CD14-positive monocyte (primary cell): ENCODE results near the gene VPS35L. TPM values are rescaled to one million over a fixed set of nuclear protein-coding genes. Genes with fewer than 3 reads are reported as not detected.
"Not testable (repeated sequence)": the region's sequence is repeated elsewhere in the genome, so short reads cannot be mapped to it uniquely, and the experiment has no call there.

Experiments
- DNase-seq, 3 donors: peaks; one replicate each; pipeline ENCODE4 v3.0.0-alpha.2; 2011 to 2022
- H2AFZ ChIP-seq: 2 replicates; pipeline ENCODE4 v1.6.0; 2012; ENCODE audit warnings: mild to moderate bottlenecking, low read depth, low read length, inconsistent platforms; ENCODE audit not compliant: insufficient read depth, poor library complexity, severe bottlenecking
- H3K27ac ChIP-seq, 2 donors: 1 replicate in 1 of 2; 2 replicates in 1 of 2; pipeline ENCODE4 v1.5.1; 2012 to 2013; ENCODE audit warnings: low read length in 2 of 2, control low read depth in 1 of 2, inconsistent platforms in 1 of 2, low read depth in 1 of 2, mild to moderate bottlenecking in 1 of 2
- H3K27me3 ChIP-seq, 2 donors: one replicate each; pipeline versions ENCODE4 v1.6.0 to v1.6.1; 2011 to 2013; ENCODE audit warnings: low read length in 2 of 2; ENCODE audit not compliant: control insufficient read depth in 2 of 2, insufficient read depth in 2 of 2
- H3K36me3 ChIP-seq, 2 donors: replicated peaks in 1 of 2; 1 replicate in 1 of 2; 2 replicates in 1 of 2; pipeline versions ENCODE4 v1.5.1 to v1.6.1; 2012 to 2013; ENCODE audit warnings: low read length in 2 of 2, control low read depth in 1 of 2, inconsistent platforms in 1 of 2, mild to moderate bottlenecking in 1 of 2; ENCODE audit not compliant: insufficient read depth in 2 of 2, control insufficient read depth in 1 of 2
- H3K4me1 ChIP-seq, 2 donors: 1 replicate in 1 of 2; 2 replicates in 1 of 2; pipeline versions ENCODE4 v1.5.1 to v1.6.1; 2012 to 2013; ENCODE audit warnings: low read length in 2 of 2, control low read depth in 1 of 2, inconsistent platforms in 1 of 2, mild to moderate bottlenecking in 1 of 2, moderate library complexity in 1 of 2; ENCODE audit not compliant: insufficient read depth in 2 of 2, control insufficient read depth in 1 of 2
- H3K4me2 ChIP-seq: replicated peaks from 2 replicates; pipeline ENCODE3; 2012; ENCODE audit warnings: low read length, moderate library complexity, mild to moderate bottlenecking; ENCODE audit not compliant: poor library complexity, severe bottlenecking; ENCODE audit errors: extremely low read depth
- H3K4me3 ChIP-seq, 3 experiments: fragments of 200-600 bp in 1 of 3; sonication (generic) in 1 of 3; replicated peaks in 1 of 3; 1 replicate in 2 of 3; 2 replicates in 1 of 3; pipeline ENCODE4 v1.5.1; 2011 to 2013; ENCODE audit warnings: low read length in 3 of 3, mild to moderate bottlenecking in 3 of 3, control low read depth in 2 of 3, low read depth in 2 of 3, inconsistent platforms in 1 of 3, moderate library complexity in 1 of 3
- H3K79me2 ChIP-seq: 2 replicates; pipeline ENCODE4 v1.6.0; 2012; ENCODE audit warnings: mild to moderate bottlenecking, control low read depth, inconsistent platforms, low read length, moderate library complexity; ENCODE audit not compliant: insufficient read depth
- H3K9ac ChIP-seq: 2 replicates; pipeline ENCODE4 v1.6.0; 2017; ENCODE audit warnings: low read length, mild to moderate bottlenecking; ENCODE audit not compliant: insufficient read depth, poor library complexity, severe bottlenecking
- H3K9me3 ChIP-seq, 2 donors: replicated peaks in 1 of 2; 1 replicate in 1 of 2; 2 replicates in 1 of 2; pipeline versions ENCODE4 v1.5.1 to v1.6.1; 2012 to 2013; ENCODE audit warnings: low read length in 2 of 2, control low read depth in 1 of 2; ENCODE audit not compliant: control insufficient read depth in 1 of 2, insufficient read depth in 1 of 2
- H4K20me1 ChIP-seq: 2 replicates; pipeline ENCODE4 v1.6.0; 2012; ENCODE audit warnings: mild to moderate bottlenecking, low read length, control low read depth, moderate library complexity; ENCODE audit not compliant: insufficient read depth
- H3K27ac Mint-ChIP-seq, 7 donors: one replicate each; pipeline ENCODE4 v1.8.0; 2020; ENCODE audit warnings: mild to moderate bottlenecking in 7 of 7, mixed read lengths in 7 of 7, moderate library complexity in 6 of 7, inconsistent platforms in 2 of 7
- H3K27me3 Mint-ChIP-seq, 3 donors: one replicate each; pipeline ENCODE4 v1.8.0; 2021 to 2022; ENCODE audit warnings: low read depth in 3 of 3, mild to moderate bottlenecking in 3 of 3, mixed read lengths in 3 of 3, moderate library complexity in 3 of 3, inconsistent platforms in 1 of 3
- H3K36me3 Mint-ChIP-seq, 2 donors: one replicate each; pipeline ENCODE4 v1.8.0; 2020; ENCODE audit warnings: mixed read lengths in 2 of 2, inconsistent platforms in 1 of 2, mild to moderate bottlenecking in 1 of 2
- H3K4me1 Mint-ChIP-seq: one replicate; pipeline ENCODE4 v1.8.0; 2020; ENCODE audit warnings: mild to moderate bottlenecking, mixed read lengths
- H3K4me3 Mint-ChIP-seq, 2 donors: one replicate each; pipeline ENCODE4 v1.8.0; 2020; ENCODE audit warnings: mild to moderate bottlenecking in 2 of 2, mixed read lengths in 2 of 2, moderate library complexity in 1 of 2
- H3K9me3 Mint-ChIP-seq, 7 donors: one replicate each; pipeline ENCODE4 v1.8.0; 2020 to 2022; ENCODE audit warnings: mixed read lengths in 7 of 7, mild to moderate bottlenecking in 6 of 7, moderate library complexity in 6 of 7, inconsistent platforms in 2 of 7
- WGBS: methylation state at CpG from one replicate; pipeline ENCODE4 v1.1.5; 2013; ENCODE audit warnings: missing lambda C conversion rate; ENCODE audit not compliant: insufficient coverage; 5-methylcytosine and 5-hydroxymethylcytosine counted together
- intact Hi-C, 2 donors: fragments of 100-400 bp; cut with micrococcal nuclease; formaldehyde crosslinking; loops; one replicate each; pipeline versions ENCODE4 v1.15.0 to v1.15.1; 2023
- polyA plus RNA-seq, 3 donors: library from polyadenylated mRNA; depleted of rRNA in 1 of 3; unstranded in 2 of 3; stranded (reverse) in 1 of 3; fragments of 300-500 nt in 2 of 3; fragments of >200 nt in 1 of 3; fragmentation: Illumina TruSeq in 2 of 3; gene quantifications; 1 replicate in 2 of 3; 2 replicates in 1 of 3; pipeline ENCODE4 v1.2.3, GENCODE V29; 2012 to 2021
- TF ChIP-seq, protein P1 (sequence below): fragments of 200-600 bp; IDR thresholded peaks from one replicate; pipeline ENCODE4 v1.8.0; 2022; ENCODE audit warnings: antibody characterized with exemption, mild to moderate bottlenecking

The VPS35L gene
- polyA plus RNA-seq, 3 donors: 29.7 to 51.4 (median 48.8) TPM

DNA sequence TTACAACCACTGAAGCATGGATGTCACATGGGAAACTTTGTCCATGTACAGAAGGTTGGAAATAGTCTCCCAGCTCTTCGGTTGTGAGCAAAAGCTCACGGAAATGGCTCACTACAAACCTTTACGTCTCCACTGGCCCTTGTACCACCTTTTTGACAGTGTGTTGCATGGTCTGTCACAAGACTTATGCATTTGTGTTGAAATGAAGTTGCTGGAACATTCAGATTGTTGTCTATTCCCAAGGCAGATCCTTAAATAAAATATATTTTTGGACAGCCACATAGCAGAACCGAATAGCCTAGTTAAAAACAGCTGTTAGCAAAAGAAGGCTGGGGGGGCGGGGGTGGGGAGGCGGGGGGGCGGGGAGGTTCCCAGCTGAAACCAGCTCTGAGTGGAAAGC is 123.3 kb downstream of the VPS35L start:
- Mint-ChIP-seq H3K4me3 (no peak overlapping the region), H3K27me3 (peaks cover 0 to 2% (median 2%) of the 10 kb centered on the region in 3 donors), H3K27ac (no peak overlapping the region), H3K9me3 (peaks cover 0 to 3% (median 0%) of the 10 kb centered on the region in 7 donors), H3K4me1 (no peaks in the 10 kb centered on the region), H3K36me3 (peaks cover 55 to 69% of the 10 kb centered on the region in 2 donors)
- H3K27ac ChIP-seq: no peak overlapping the region
- no peaks in the 10 kb centered on the region for H3K27me3 ChIP-seq
- TF ChIP-seq, protein P1, sequence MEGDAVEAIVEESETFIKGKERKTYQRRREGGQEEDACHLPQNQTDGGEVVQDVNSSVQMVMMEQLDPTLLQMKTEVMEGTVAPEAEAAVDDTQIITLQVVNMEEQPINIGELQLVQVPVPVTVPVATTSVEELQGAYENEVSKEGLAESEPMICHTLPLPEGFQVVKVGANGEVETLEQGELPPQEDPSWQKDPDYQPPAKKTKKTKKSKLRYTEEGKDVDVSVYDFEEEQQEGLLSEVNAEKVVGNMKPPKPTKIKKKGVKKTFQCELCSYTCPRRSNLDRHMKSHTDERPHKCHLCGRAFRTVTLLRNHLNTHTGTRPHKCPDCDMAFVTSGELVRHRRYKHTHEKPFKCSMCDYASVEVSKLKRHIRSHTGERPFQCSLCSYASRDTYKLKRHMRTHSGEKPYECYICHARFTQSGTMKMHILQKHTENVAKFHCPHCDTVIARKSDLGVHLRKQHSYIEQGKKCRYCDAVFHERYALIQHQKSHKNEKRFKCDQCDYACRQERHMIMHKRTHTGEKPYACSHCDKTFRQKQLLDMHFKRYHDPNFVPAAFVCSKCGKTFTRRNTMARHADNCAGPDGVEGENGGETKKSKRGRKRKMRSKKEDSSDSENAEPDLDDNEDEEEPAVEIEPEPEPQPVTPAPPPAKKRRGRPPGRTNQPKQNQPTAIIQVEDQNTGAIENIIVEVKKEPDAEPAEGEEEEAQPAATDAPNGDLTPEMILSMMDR: no peak
- H3K4me1 ChIP-seq: no peaks in the 10 kb centered on the region
- intact Hi-C loops: no loop called here
- DNase-seq: no peak
- no peak overlapping the region for H2AFZ ChIP-seq
- H3K4me3 ChIP-seq: no peak overlapping the region
- WGBS: 100% methylated on average over 1 of the region's 7 CpGs
- H3K9ac ChIP-seq: no peak overlapping the region
- no peaks in the 10 kb centered on the region for H3K9me3 ChIP-seq
- no peaks in the 10 kb centered on the region for H3K79me2 ChIP-seq
- H3K4me2 ChIP-seq: no peak overlapping the region
- H3K36me3 ChIP-seq: peaks cover 45 to 82% of the 10 kb centered on the region in 2 donors
- H4K20me1 ChIP-seq: no peaks in the 10 kb centered on the region

DNA sequence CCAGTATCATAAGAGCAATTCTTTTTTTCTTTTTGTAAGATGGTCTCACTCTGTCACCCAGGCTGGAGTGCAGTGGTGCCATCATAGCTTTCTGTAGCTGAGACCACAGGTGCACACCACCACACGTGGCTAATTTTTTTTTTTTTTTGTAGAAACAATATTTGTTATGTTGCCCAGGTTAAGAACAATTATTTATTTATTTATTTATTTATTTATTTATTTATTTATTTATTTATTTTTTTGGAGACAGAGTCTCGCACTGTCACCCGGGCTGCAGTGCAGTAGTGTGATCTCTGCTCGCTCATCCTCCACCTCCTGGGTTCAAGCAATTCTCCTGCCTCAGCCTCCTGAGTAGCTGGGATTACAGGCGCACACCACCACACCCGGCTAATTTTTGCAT is 123.8 kb downstream of the VPS35L start:
- H3K79me2 ChIP-seq, H3K27ac Mint-ChIP-seq, H3K27me3 Mint-ChIP-seq, H3K27ac ChIP-seq, H3K4me3 Mint-ChIP-seq, H3K9me3 ChIP-seq, H3K9me3 Mint-ChIP-seq, intact Hi-C loops, H3K9ac ChIP-seq, H4K20me1 ChIP-seq, H2AFZ ChIP-seq, H3K4me1 Mint-ChIP-seq, H3K4me2 ChIP-seq, DNase-seq, H3K4me1 ChIP-seq, H3K4me3 ChIP-seq, H3K27me3 ChIP-seq: not testable (repeated sequence)
- peaks cover 48 to 84% of the 10 kb centered on the region in 2 donors for H3K36me3 ChIP-seq
- 100% methylated on average over 1 of the region's 6 CpGs for WGBS
- peaks cover 54 to 68% of the 10 kb centered on the region in 2 donors for H3K36me3 Mint-ChIP-seq
